ENCODE results near the gene TNXB.
"Not testable (repeated sequence)": the region's sequence is repeated elsewhere in the genome, so short reads cannot be mapped to it uniquely, and the experiment has no call there.

- not testable (repeated sequence) for TF ChIP-seq CTCF (conservative IDR thresholded peaks at IDR 0.05; ENCODE audit: low read length); EZH2phosphoT487 (IDR thresholded peaks at IDR 0.05; ENCODE audit: borderline replicate concordance)
These were observed 104.7 kb downstream of the TNXB start for GRCh38 chr6:32004393-32004792.
